Measurements from ENCODE around the gene KCNJ16. TPM values are rescaled to one million over a fixed set of nuclear protein-coding genes. Genes with fewer than 3 reads are reported as not detected.

The KCNJ16 gene
- total RNA-seq, 1 experiment from 2014 or later = not detected

DNA sequence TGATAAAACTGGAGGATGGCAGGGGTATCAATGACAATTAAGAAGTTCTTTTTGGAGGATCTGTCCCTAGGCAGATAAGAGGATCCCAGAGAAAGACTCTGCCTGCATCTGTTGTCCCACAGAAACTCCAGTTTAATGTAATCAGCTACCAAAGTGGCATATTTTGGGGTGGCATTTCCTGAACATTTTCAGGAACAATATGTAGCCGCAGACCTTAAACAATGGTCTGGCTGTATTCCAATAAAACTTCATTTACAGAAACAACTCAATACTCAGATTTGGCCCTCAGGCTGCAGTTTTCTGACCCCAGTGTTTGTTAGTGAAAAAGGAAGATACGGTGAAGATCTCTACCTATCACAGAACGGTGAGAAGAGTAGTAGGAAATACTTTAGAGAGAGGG, 46.1 kb downstream of the KCNJ16 start:
- CTCF ChIA-PET = no interaction called here
- H3K36me3 ChIP-seq (ENCODE audit: low read depth, low read length) = no peaks in the 10 kb centered on the region
- H3K4me1 ChIP-seq (ENCODE audit: insufficient read depth, low read length) = 0 out of 2 replicates have a peak, but pooled peaks cover 5% of the 10 kb centered on the region
- DNase-seq = no peak
- intact Hi-C loops (cut with micrococcal nuclease) = no loop called here
- H3K27ac ChIP-seq (ENCODE audit: low read length) = no peak overlapping the region
- H3K9me2 ChIP-seq (replicated peaks; ENCODE audit: low read length) = no peaks in the 10 kb centered on the region
- H4K20me1 ChIP-seq (ENCODE audit: low read length) = no peaks in the 10 kb centered on the region
- no peak overlapping the region for H2AFZ ChIP-seq (ENCODE audit: low read length)
- H3K4me3 ChIP-seq (ENCODE audit: low read length) = no peak overlapping the region
- no TSS peak for BruUV-seq (replicated peaks)
- H3K9me3 ChIP-seq (ENCODE audit: low read length) = no peaks in the 10 kb centered on the region
- no peak overlapping the region for H3K9ac ChIP-seq (ENCODE audit: low read length)
- TF ChIP-seq CTCF (conservative IDR thresholded peaks at IDR 0.05; ENCODE audit: low read depth, low read length) (no peak), EZH2phosphoT487 (IDR thresholded peaks at IDR 0.05; ENCODE audit: borderline replicate concordance, low read length) (no peak), EZH2 (IDR thresholded peaks at IDR 0.05; ENCODE audit: low read length, unreplicated experiment) (no peak)
- H3K4me2 ChIP-seq (ENCODE audit: low read length) = no peak overlapping the region
- H3K79me2 ChIP-seq (ENCODE audit: low read length) = no peaks in the 10 kb centered on the region
- no peaks in the 10 kb centered on the region for H3F3A ChIP-seq (ENCODE audit: low read length, unreplicated experiment)
- POLR2A ChIA-PET (ENCODE audit: unreplicated experiment) = no interaction called here
- no peak for ATAC-seq
- H3K27me3 ChIP-seq (ENCODE audit: low read length) = no peaks in the 10 kb centered on the region

DNA sequence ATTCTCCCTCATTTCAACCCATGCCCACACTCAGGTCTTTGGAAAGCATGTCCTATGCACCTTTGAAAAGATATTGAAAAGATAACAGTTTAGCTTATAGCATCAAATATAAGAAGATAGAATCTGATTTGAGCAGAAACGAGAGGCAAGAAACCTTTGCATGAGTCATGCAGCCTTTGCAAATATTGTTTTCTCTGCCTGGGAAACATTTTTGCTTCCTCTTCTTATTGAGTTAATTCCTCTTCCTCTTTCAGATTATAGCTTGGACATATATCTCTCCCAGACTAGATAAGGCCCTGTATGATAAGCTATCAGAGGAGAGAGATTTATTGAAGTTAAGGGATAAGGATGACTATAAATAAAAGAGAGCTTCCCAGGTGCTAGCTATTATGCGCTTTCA, 48.2 kb downstream of the KCNJ16 start:
- H3F3A ChIP-seq (ENCODE audit: low read length, unreplicated experiment) = no peaks in the 10 kb centered on the region
- ATAC-seq (peak; percentile 58; the same call in 1 of the 2 replicates), DNase-seq (peak; percentile 45)
- H4K20me1 ChIP-seq (ENCODE audit: low read length) = no peaks in the 10 kb centered on the region
- H3K79me2 ChIP-seq (ENCODE audit: low read length) = no peaks in the 10 kb centered on the region
- POLR2A ChIA-PET (ENCODE audit: unreplicated experiment) = interaction anchor here (0.6 kb wide), 1 partner anchor 26 kb away, joined by 4 read pairs; no protein-coding TSS in a partner anchor
- no peaks in the 10 kb centered on the region for H3K9me3 ChIP-seq (ENCODE audit: low read length)
- no TSS peak for BruUV-seq (replicated peaks)
- H3K9me2 ChIP-seq (replicated peaks; ENCODE audit: low read length) = no peaks in the 10 kb centered on the region
- intact Hi-C loops (cut with micrococcal nuclease) = no loop called here
- H3K4me3 ChIP-seq (ENCODE audit: low read length) = no peak overlapping the region
- CTCF ChIA-PET = interaction anchor here (0.6 kb wide), 1 partner anchor 13 kb away, joined by 4 read pairs; no protein-coding TSS in a partner anchor
- H3K27ac ChIP-seq (ENCODE audit: low read length) = no peak overlapping the region
- H3K36me3 ChIP-seq (ENCODE audit: low read depth, low read length) = no peaks in the 10 kb centered on the region
- H2AFZ ChIP-seq (ENCODE audit: low read length) = no peak overlapping the region
- no peaks in the 10 kb centered on the region for H3K27me3 ChIP-seq (ENCODE audit: low read length)
- no peak overlapping the region for H3K9ac ChIP-seq (ENCODE audit: low read length)
- TF ChIP-seq EZH2 (IDR thresholded peaks at IDR 0.05; ENCODE audit: low read length, unreplicated experiment) (no peak), CTCF (conservative IDR thresholded peaks at IDR 0.05; ENCODE audit: low read depth, low read length) (no peak), EZH2phosphoT487 (IDR thresholded peaks at IDR 0.05; ENCODE audit: borderline replicate concordance, low read length) (no peak)
- no peak overlapping the region for H3K4me2 ChIP-seq (ENCODE audit: low read length)
- H3K4me1 ChIP-seq (ENCODE audit: insufficient read depth, low read length) = 0 out of 2 replicates have a peak, but pooled peaks cover 12% of the 10 kb centered on the region

DNA sequence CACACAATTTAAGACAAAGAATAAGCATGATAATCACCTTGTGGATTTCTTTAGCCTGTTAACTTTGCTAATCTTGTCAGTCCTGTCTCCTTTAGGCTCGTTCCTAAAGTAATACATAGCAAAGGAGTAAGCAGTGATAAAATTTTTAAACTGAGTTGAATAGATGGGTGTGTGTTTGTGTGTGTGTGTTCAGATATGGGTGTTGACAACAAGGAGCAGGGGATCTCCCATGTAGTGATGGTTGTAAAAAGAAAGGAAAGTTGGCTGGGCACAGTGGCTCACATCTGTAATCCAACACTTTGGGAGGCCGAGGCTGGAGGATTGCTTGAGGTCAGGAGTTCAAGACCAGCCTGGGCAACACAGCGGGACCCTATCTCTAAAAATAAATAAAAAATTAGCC, 49.7 kb downstream of the KCNJ16 start:
- H3K9ac ChIP-seq (ENCODE audit: low read length) = no peak overlapping the region
- H3K27ac ChIP-seq (ENCODE audit: low read length) = no peak overlapping the region
- DNase-seq = no peak
- BruUV-seq (replicated peaks) = no TSS peak
- H3K9me3 ChIP-seq (ENCODE audit: low read length) = no peaks in the 10 kb centered on the region
- no peak for ATAC-seq
- no peaks in the 10 kb centered on the region for H3K9me2 ChIP-seq (replicated peaks; ENCODE audit: low read length)
- 0 out of 2 replicates have a peak, but pooled peaks cover 12% of the 10 kb centered on the region for H3K4me1 ChIP-seq (ENCODE audit: insufficient read depth, low read length)
- ChIA-PET POLR2A (ENCODE audit: unreplicated experiment) (no interaction called here), CTCF (interaction anchor here (0.7 kb wide), 1 partner anchor 429 kb away, joined by 3 read pairs; no protein-coding TSS in a partner anchor)
- H3K4me2 ChIP-seq (ENCODE audit: low read length) = no peak overlapping the region
- H4K20me1 ChIP-seq (ENCODE audit: low read length) = no peaks in the 10 kb centered on the region
- no peaks in the 10 kb centered on the region for H3K27me3 ChIP-seq (ENCODE audit: low read length)
- no peaks in the 10 kb centered on the region for H3K79me2 ChIP-seq (ENCODE audit: low read length)
- intact Hi-C loops (cut with micrococcal nuclease) = no loop called here
- no peak overlapping the region for H2AFZ ChIP-seq (ENCODE audit: low read length)
- H3K4me3 ChIP-seq (ENCODE audit: low read length) = no peak overlapping the region
- H3K36me3 ChIP-seq (ENCODE audit: low read depth, low read length) = no peaks in the 10 kb centered on the region
- no peak for TF ChIP-seq CTCF (conservative IDR thresholded peaks at IDR 0.05; ENCODE audit: low read depth, low read length)
- TF ChIP-seq EZH2 (IDR thresholded peaks at IDR 0.05; ENCODE audit: low read length, unreplicated experiment) = no peak
- no peak for TF ChIP-seq EZH2phosphoT487 (IDR thresholded peaks at IDR 0.05; ENCODE audit: borderline replicate concordance, low read length)
- H3F3A ChIP-seq (ENCODE audit: low read length, unreplicated experiment) = no peaks in the 10 kb centered on the region
